GM12878 (cell line): Measurements from ENCODE around the gene STARD3. TPM values are rescaled to one million over a fixed set of nuclear protein-coding genes. Genes with fewer than 3 reads are reported as not detected.

Experiments used
- ATAC-seq: fragments of 200-7000 bp; cut with Tn5 transposase; 3 replicates; pipeline ENCODE4 v1.9.1; 2020; ENCODE audit warnings: mild to moderate bottlenecking, moderate library complexity
- BruUV-seq: library from RNA; stranded (reverse); fragments of 400-500 nt; replicated peaks from 2 replicates; lab custom pipeline; 2021; lab: Mats Ljungman, UMichigan
- CTCF ChIA-PET: fragments of 300-600 bp; sonication (Branson Sonifier 250); formaldehyde crosslinking; extraction: SDS; loops from one replicate; lab custom pipeline; 2021; ENCODE audit warnings: inconsistent platforms; lab: Yijun Ruan, JAX
- POLR2A ChIA-PET: fragments of 350-600 bp; formaldehyde crosslinking; extraction: SDS; loops from one replicate; lab custom pipeline; 2021; ENCODE audit warnings: inconsistent platforms; lab: Charles Lee
- RAD21 ChIA-PET: fragments of 300-600 bp; sonication (Branson Sonifier 250); formaldehyde crosslinking; loops from one replicate; lab custom pipeline; 2023; ENCODE audit warnings: antibody characterized with exemption; ENCODE audit not compliant: unreplicated experiment; lab: Charles Lee
- SMC1A ChIA-PET: fragments of 300-600 bp; sonication (Branson Sonifier 250); formaldehyde crosslinking; loops from one replicate; lab custom pipeline; 2023; ENCODE audit not compliant: unreplicated experiment, uncharacterized antibody; lab: Charles Lee
- DNase-seq: peaks from one replicate; pipeline ENCODE4 v3.0.0-alpha.2; 2011; ENCODE audit warnings: low read depth, low spot score
- FAIRE-seq: peaks from 3 replicates; lab custom pipeline; 2011; peaks lifted over from hg19 to GRCh38; lab: Jason Lieb, UNC
- H2AFZ ChIP-seq: 2 replicates; pipeline ENCODE4 v1.6.0; 2011; ENCODE audit warnings: low read depth, low read length, control low read depth; ENCODE audit not compliant: control insufficient read depth
- H3K27ac ChIP-seq: 2 replicates; pipeline ENCODE4 v1.5.1; 2011; ENCODE audit warnings: control low read depth; ENCODE audit not compliant: control insufficient read depth, insufficient read depth
- H3K27me3 ChIP-seq, 2 experiments: replicated peaks in 1 of 2; 2 replicates each; pipeline versions ENCODE4 v1.6.0 to v1.6.1; 2011; ENCODE audit warnings: low read length in 1 of 2; ENCODE audit not compliant: control insufficient read depth in 2 of 2, insufficient read depth in 2 of 2
- H3K36me3 ChIP-seq, 2 experiments: 2 replicates each; pipeline ENCODE4 v1.5.1; 2011; ENCODE audit warnings: low read length in 1 of 2; ENCODE audit not compliant: control insufficient read depth in 2 of 2, insufficient read depth in 2 of 2
- H3K4me1 ChIP-seq: 2 replicates; pipeline ENCODE4 v1.6.1; 2011; ENCODE audit warnings: mild to moderate bottlenecking, low read length, moderate library complexity, mixed read lengths; ENCODE audit not compliant: control insufficient read depth, insufficient read depth
- H3K4me2 ChIP-seq: 2 replicates; pipeline ENCODE4 v1.6.0; 2011; ENCODE audit warnings: control low read depth; ENCODE audit not compliant: control insufficient read depth, insufficient read depth
- H3K4me3 ChIP-seq: fragments of 200-600 bp; sonication (generic); 2 replicates; pipeline ENCODE4 v1.5.1; 2016
- H3K79me2 ChIP-seq: 2 replicates; pipeline ENCODE4 v1.6.0; 2011; ENCODE audit warnings: low read length; ENCODE audit not compliant: control insufficient read depth, insufficient read depth
- H3K9ac ChIP-seq: 2 replicates; pipeline ENCODE4 v1.8.0; 2011; ENCODE audit warnings: low read length, control low read depth, mixed read lengths; ENCODE audit not compliant: control insufficient read depth, insufficient read depth
- H3K9me3 ChIP-seq: replicated peaks from 3 replicates; pipeline ENCODE4 v1.5.1; 2011; ENCODE audit warnings: mild to moderate bottlenecking, low read length; ENCODE audit not compliant: control insufficient read depth, insufficient read depth
- H4K20me1 ChIP-seq: 2 replicates; pipeline ENCODE4 v1.6.0; 2011; ENCODE audit not compliant: control insufficient read depth, insufficient read depth
- BACH1 ChIP-seq: fragments of 450-650 bp; IDR thresholded peaks from 2 replicates; pipeline ENCODE4 v1.6.1; 2017; ENCODE audit warnings: mild to moderate bottlenecking, borderline replicate concordance
- IKZF2 ChIP-seq, 2 experiments: fragments of 450-650 bp; IDR thresholded peaks; 2 replicates each; pipeline ENCODE4 v1.6.1; 2017; ENCODE audit warnings: mild to moderate bottlenecking in 2 of 2, moderate library complexity in 2 of 2
- MYB ChIP-seq: fragments of 150-350 bp; IDR thresholded peaks from 2 replicates; pipeline ENCODE4 v1.6.1; 2014; ENCODE audit warnings: mild to moderate bottlenecking, low read depth, low read length, borderline replicate concordance
- NFXL1 ChIP-seq: fragments of 450-650 bp; IDR thresholded peaks from 2 replicates; pipeline ENCODE4 v1.6.1; 2017; ENCODE audit warnings: antibody characterized with exemption, mild to moderate bottlenecking, borderline replicate concordance
- RUNX3 ChIP-seq: IDR thresholded peaks from 2 replicates; pipeline ENCODE4 v1.6.1; 2012; ENCODE audit warnings: low read length, inconsistent platforms
- ZNF24 ChIP-seq: fragments of 450-650 bp; IDR thresholded peaks from 2 replicates; pipeline ENCODE4 v1.6.1; 2017; ENCODE audit warnings: antibody characterized with exemption, mild to moderate bottlenecking
- WGBS: methylation state at CpG from one replicate; pipeline ENCODE4 v1.1.6; 2016; ENCODE audit warnings: low lambda C conversion rate; ENCODE audit not compliant: insufficient replicate concordance, insufficient coverage; ENCODE audit errors: missing lambda C conversion rate; 5-methylcytosine and 5-hydroxymethylcytosine counted together
- in situ Hi-C: fragments of 300-500 bp; cut with MboI; formaldehyde crosslinking; loops from 9 replicates; pipeline ENCODE4 v1.14.3; 2018; ENCODE audit warnings: mixed read lengths
- intact Hi-C: fragments of 100-400 bp; cut with micrococcal nuclease; formaldehyde crosslinking; loops from one replicate; pipeline ENCODE4 v1.14.2; 2022; ENCODE audit not compliant: unreplicated experiment
- polyA plus RNA-seq, 11 experiments: library from polyadenylated mRNA; depleted of rRNA in 4 of 11; unstranded in 6 of 11; stranded (reverse) in 5 of 11; fragments of >200 nt; fragmentation: Nextera tagmentation in 4 of 11; fragmentation: Illumina TruSeq in 1 of 11; extraction: Ambion mirVana in 4 of 11; extraction: Trizol in 1 of 11; gene quantifications; 1 replicate in 1 of 11; 2 replicates in 10 of 11; pipeline versions ENCODE4 v1.2.1 to v1.2.3, GENCODE V29; 2011 to 2016; ENCODE audit warnings: inconsistent platforms in 2 of 11, missing spikeins in 2 of 11, low read depth in 1 of 11
- total RNA-seq, 4 experiments: library from RNA; depleted of rRNA in 3 of 4; stranded (reverse); fragments of >200 nt in 3 of 4; fragmentation: Illumina TruSeq in 1 of 4; extraction: Trizol in 1 of 4; gene quantifications; 2 replicates each; pipeline versions ENCODE4 v1.2.1 to v1.2.3, GENCODE V29; 2013 to 2021
- TF ChIP-seq, protein P1 (sequence below): IDR thresholded peaks from 2 replicates; pipeline ENCODE4 v1.6.1; 2011; ENCODE audit warnings: low read depth, mild to moderate bottlenecking, low read length, moderate library complexity, borderline replicate concordance; ENCODE audit errors: extremely low read depth

STARD3 gene
- total and polyA plus RNA-seq, 10 of the 15 experiments (the other 5 are each of a cell fraction or from before 2014, with no cell fraction given), result 0.08 to 62.7 (median 27.5) TPM

DNA sequence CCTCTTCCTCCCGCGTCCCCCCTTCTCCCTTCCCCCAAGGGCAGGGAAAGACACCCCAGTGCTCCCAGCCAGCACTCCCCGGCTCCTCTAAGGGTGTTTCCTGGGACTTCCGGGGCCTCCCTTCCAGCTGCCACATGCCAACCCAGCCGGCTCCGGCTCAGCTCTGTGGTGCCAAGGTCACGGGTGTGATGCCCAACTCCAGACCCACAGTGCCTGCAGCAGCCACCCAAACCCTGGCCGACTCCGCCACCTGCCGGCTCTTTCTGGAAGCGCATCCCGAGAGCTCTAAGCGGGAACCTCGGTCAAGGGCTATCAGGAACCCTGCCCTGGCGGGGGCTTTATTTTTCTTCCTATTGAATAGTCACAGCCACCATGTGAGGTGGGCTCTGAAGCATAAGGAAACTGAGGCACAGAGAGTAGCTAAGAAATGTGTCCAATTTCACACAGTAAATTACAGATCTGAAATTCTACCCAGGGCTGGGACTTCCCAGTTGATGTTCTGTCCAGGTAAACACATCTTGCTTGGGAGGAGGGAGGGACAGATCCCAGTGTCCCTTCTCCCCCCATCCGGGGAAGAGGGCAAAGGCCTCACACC, 13.5 kb upstream of the STARD3 start (continued):
- peak in 1 of 2 experiments; percentile 30; a peak in 1 of 4 replicates for TF ChIP-seq IKZF2 (IDR thresholded peaks at IDR 0.05)

DNA sequence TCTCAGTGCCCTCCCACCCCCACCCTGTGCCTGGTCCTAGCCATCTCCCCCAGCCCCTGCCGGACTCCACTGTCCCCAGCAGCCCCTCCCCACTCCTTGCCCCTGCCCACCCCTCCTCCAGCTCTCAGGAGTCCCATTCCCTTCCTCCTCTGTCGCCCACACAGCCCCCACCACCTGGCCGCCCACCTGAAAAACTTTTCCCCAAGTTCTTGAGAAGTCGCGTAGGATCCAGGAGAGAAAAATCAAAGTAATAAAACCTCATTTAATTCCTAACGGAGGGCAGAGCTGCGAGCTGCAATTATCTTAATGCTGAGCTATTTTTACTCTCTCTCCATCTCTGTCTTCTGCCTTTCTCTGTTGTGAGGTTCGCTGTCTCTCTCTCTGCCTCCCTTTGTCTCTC, 12.6 kb upstream of the STARD3 start:
- ChIA-PET SMC1A (interaction anchor here (1.0 to 5.4 kb wide), 4 partner anchors 76 to 248 kb away, joined by 3 to 36 read pairs (median 12); partner anchors contain the start of gene MIEN1), RAD21 (interaction anchor here (1.2 to 2.9 kb wide), 2 partner anchors 76 to 129 kb away, joined by 4 to 23 read pairs; no protein-coding TSS in a partner anchor), POLR2A (interaction anchor here (0.6 kb wide), 1 partner anchor 131 kb away, joined by 3 read pairs; no protein-coding TSS in a partner anchor)

More for the DNA sequence above, 12.6 kb upstream of the STARD3 start:
- no peak overlapping the region for H3K27ac ChIP-seq
- FAIRE-seq (no peak), ATAC-seq (no peak), DNase-seq (no peak)
- no peak overlapping the region for H3K4me3 ChIP-seq
- TF ChIP-seq BACH1 (no peak), RUNX3 (no peak), MYB (no peak), NFXL1 (no peak), ZNF24 (no peak)
- TF ChIP-seq, protein P1, sequence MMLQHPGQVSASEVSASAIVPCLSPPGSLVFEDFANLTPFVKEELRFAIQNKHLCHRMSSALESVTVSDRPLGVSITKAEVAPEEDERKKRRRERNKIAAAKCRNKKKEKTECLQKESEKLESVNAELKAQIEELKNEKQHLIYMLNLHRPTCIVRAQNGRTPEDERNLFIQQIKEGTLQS, result no peak
- 54% methylated on average over 6 of the region's 8 CpGs for WGBS
- H3K4me1 ChIP-seq, result peaks cover 5% of the 10 kb centered on the region
- intact Hi-C loops (loop anchor here (5.0 kb wide), 3 partner anchors 108 to 403 kb away; partner anchors contain the start of genes IKZF3 and MIEN1), in situ Hi-C loops (loop anchor here (5.0 kb wide), 2 partner anchors 128 to 358 kb away; partner anchors contain the start of gene PSMD3)
- no peak overlapping the region for H2AFZ ChIP-seq
- CTCF ChIA-PET, result interaction anchor here (1.0 to 8.9 kb wide), 10 partner anchors 13 to 381 kb away, joined by 3 to 225 read pairs (median 6); partner anchors contain the start of genes MIEN1, PNMT, PSMD3 and STARD3
- no TSS peak for BruUV-seq
- no peaks in the 10 kb centered on the region for H4K20me1 ChIP-seq
- no peak overlapping the region for H3K4me2 ChIP-seq
- H3K9ac ChIP-seq, result no peak overlapping the region
- peaks cover 7 to 8% of the 10 kb centered on the region in 2 experiments for H3K27me3 ChIP-seq
- H3K79me2 ChIP-seq, result no peaks in the 10 kb centered on the region
- no peaks in the 10 kb centered on the region for H3K36me3 ChIP-seq
- H3K9me3 ChIP-seq, result no peaks in the 10 kb centered on the region
